Thyroid gland (tissue), 4 donors: ENCODE data around the gene MAGI2. TPM values are rescaled to one million over a fixed set of nuclear protein-coding genes. Genes with fewer than 3 reads are reported as not detected.

Experiments
- DNase-seq, 2 donors: peaks; one replicate each; pipeline ENCODE4 v3.0.0-alpha.2; 2019
- H3K27ac ChIP-seq, 3 donors: fragments of 200-600 bp; sonication (generic); 1 replicate in 2 of 3; 2 replicates in 1 of 3; pipeline ENCODE4 v1.5.1; 2016 to 2019; ENCODE audit warnings: mild to moderate bottlenecking in 1 of 3, moderate library complexity in 1 of 3
- H3K27me3 ChIP-seq: fragments of 200-600 bp; sonication (generic); one replicate; pipeline ENCODE4 v1.5.1; 2019
- H3K36me3 ChIP-seq, 2 donors: fragments of 200-600 bp; sonication (generic); one replicate each; pipeline ENCODE4 v1.5.1; 2016 to 2019
- H3K4me1 ChIP-seq, 2 donors: fragments of 200-600 bp; sonication (generic); one replicate each; pipeline ENCODE4 v1.5.1; 2017 to 2019
- H3K4me3 ChIP-seq, 3 donors: fragments of 200-600 bp; sonication (generic); replicated peaks in 1 of 3; 1 replicate in 2 of 3; 2 replicates in 1 of 3; pipeline ENCODE4 v1.5.1; 2016; ENCODE audit warnings: mild to moderate bottlenecking in 1 of 3
- H3K9me3 ChIP-seq: fragments of 200-600 bp; sonication (generic); one replicate; pipeline ENCODE4 v1.5.1; 2017
- CTCF ChIP-seq, 6 experiments: fragments of 200-600 bp in 3 of 6; fragments of 450-650 bp in 3 of 6; sonication (generic) in 3 of 6; IDR thresholded peaks; one replicate each; pipeline ENCODE4 v1.5.1; 2016 to 2019; ENCODE audit warnings: antibody characterized with exemption in 6 of 6, mild to moderate bottlenecking in 2 of 6, inconsistent platforms in 1 of 6, moderate library complexity in 1 of 6
- POLR2A ChIP-seq, 2 donors: fragments of 450-650 bp; IDR thresholded peaks; one replicate each; pipeline ENCODE4 v1.6.1; 2017; ENCODE audit warnings: antibody characterized with exemption in 2 of 2, mild to moderate bottlenecking in 2 of 2, moderate library complexity in 1 of 2
- WGBS, 2 donors: methylation state at CpG; one replicate each; pipeline ENCODE4 v1.1.5; 2017; 5-methylcytosine and 5-hydroxymethylcytosine counted together
- intact Hi-C: fragments of 100-400 bp; cut with DNase I; formaldehyde crosslinking; loops from one replicate; pipeline ENCODE4 v1.15.1; 2023
- total RNA-seq, 4 donors: library from RNA; depleted of rRNA; stranded (reverse); fragments of >200 nt; gene quantifications; one replicate each; pipeline ENCODE4 v1.2.3, GENCODE V29; 2016

Gene MAGI2
- total RNA-seq, 4 donors from 2014 or later: 20.7 to 31.1 (median 26.0) TPM

- Histone ChIP-seq H3K36me3 (no peaks in the 10 kb centered on the region), H3K4me3 (no peak overlapping the region), H3K27me3 (no peaks in the 10 kb centered on the region), H3K9me3 (no peaks in the 10 kb centered on the region), H3K4me1 (no peaks in the 10 kb centered on the region), H3K27ac (no peak overlapping the region)
- 70 to 72% methylated on average over 4 of the region's 4 CpGs for WGBS, 2 donors
- DNase-seq: no peak
- intact Hi-C loops: no loop called here
- TF ChIP-seq CTCF (IDR thresholded peaks at IDR 0.05): no peak
- TF ChIP-seq POLR2A (IDR thresholded peaks at IDR 0.05): no peak
Observed at GRCh38 chr7:78081888-78082287, 1371.6 kb downstream of the MAGI2 start.

GRCh38 chr7:78081344-78081743 is 1372.1 kb downstream of the MAGI2 start:
- no peak overlapping the region for H3K4me3 ChIP-seq
- no peaks in the 10 kb centered on the region for H3K27me3 ChIP-seq
- no peaks in the 10 kb centered on the region for H3K9me3 ChIP-seq
- intact Hi-C loops: no loop called here
- H3K4me1 ChIP-seq: no peaks in the 10 kb centered on the region
- 94 to 100% methylated on average over 1 of the region's 1 CpG for WGBS, 2 donors
- no peak overlapping the region for H3K27ac ChIP-seq
- DNase-seq: no peak
- TF ChIP-seq POLR2A (IDR thresholded peaks at IDR 0.05) (no peak), CTCF (IDR thresholded peaks at IDR 0.05) (no peak)
- H3K36me3 ChIP-seq: no peaks in the 10 kb centered on the region

GRCh38 chr7:78080811-78081210 is 1372.7 kb downstream of the MAGI2 start:
- no peaks in the 10 kb centered on the region for H3K36me3 ChIP-seq
- H3K27ac ChIP-seq: no peak overlapping the region
- no peaks in the 10 kb centered on the region for H3K4me1 ChIP-seq
- intact Hi-C loops: no loop called here
- H3K4me3 ChIP-seq: no peak overlapping the region
- 93 to 95% methylated on average over 4 of the region's 4 CpGs for WGBS, 2 donors
- H3K9me3 ChIP-seq: no peaks in the 10 kb centered on the region
- TF ChIP-seq CTCF (IDR thresholded peaks at IDR 0.05): no peak
- no peaks in the 10 kb centered on the region for H3K27me3 ChIP-seq
- no peak for DNase-seq

DNA sequence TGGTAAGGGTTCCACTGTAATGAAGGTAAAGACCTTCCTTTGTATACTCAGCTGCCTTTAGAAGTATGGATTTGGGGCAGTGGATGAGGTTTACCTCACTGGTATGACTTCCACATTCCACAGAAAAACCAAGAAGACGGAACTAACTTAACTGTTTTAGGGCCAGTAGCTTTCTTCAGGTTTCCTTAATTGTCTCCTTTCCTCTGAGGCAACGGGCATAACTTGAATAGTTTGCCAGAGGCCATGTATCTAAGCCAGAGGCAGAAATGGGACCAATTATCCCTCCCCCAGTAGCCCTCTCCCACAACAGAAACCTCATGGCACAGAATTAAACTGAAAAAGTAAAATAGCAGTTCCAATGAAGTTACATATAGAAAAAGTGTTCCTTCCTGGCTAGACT is 1373.2 kb downstream of the MAGI2 start:
- 72% methylated on average over 2 of the region's 2 CpGs for WGBS, 2 donors
- Histone ChIP-seq H3K27me3 (no peaks in the 10 kb centered on the region), H3K4me3 (no peak overlapping the region), H3K9me3 (no peaks in the 10 kb centered on the region), H3K4me1 (no peaks in the 10 kb centered on the region), H3K36me3 (no peaks in the 10 kb centered on the region), H3K27ac (no peak overlapping the region)
- intact Hi-C loops: no loop called here
- TF ChIP-seq CTCF (IDR thresholded peaks at IDR 0.05): no peak
- no peak for TF ChIP-seq POLR2A (IDR thresholded peaks at IDR 0.05)
- no peak for DNase-seq

DNA sequence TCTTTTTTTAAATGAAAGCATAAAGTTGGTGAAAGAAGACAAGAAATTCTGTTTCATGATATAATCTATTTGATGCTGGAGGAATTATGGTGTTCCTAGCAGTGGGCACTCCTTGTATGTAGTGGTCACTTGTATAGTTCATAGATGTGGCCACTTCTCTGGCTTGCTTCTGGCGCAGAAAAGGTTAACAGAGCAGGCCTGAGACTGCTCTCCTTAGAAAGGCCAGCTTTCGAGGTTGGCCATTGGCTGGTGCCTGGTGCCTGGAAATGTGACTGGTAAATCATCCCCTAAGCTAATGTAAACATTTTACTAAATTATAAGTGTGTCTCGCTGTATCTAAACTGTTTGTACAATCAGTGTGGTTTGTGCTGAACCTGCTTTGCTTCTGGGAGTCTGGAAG is 1378.8 kb downstream of the MAGI2 start:
- TF ChIP-seq CTCF (IDR thresholded peaks at IDR 0.05): no peak
- no peak for TF ChIP-seq POLR2A (IDR thresholded peaks at IDR 0.05)
- H3K27me3 ChIP-seq: no peaks in the 10 kb centered on the region
- H3K4me1 ChIP-seq: no peaks in the 10 kb centered on the region
- H3K9me3 ChIP-seq: no peaks in the 10 kb centered on the region
- 77 to 83% methylated on average over 3 of the region's 3 CpGs for WGBS, 2 donors
- H3K27ac ChIP-seq: no peak overlapping the region
- no peak for DNase-seq
- no peaks in the 10 kb centered on the region for H3K36me3 ChIP-seq
- H3K4me3 ChIP-seq: no peak overlapping the region
- intact Hi-C loops: no loop called here
